CD4-positive, alpha-beta T cell (primary cell): ENCODE results near the gene MYOCD. TPM values are rescaled to one million over a fixed set of nuclear protein-coding genes. Genes with fewer than 3 reads are reported as not detected.
"Not testable (repeated sequence)": the region's sequence is repeated elsewhere in the genome, so short reads cannot be mapped to it uniquely, and the experiment has no call there.

Source experiments
- ATAC-seq: fragments of 200-7000 bp; cut with Tn5 transposase; one replicate; pipeline ENCODE4 v1.10.0; 2022; ENCODE audit warnings: mild to moderate bottlenecking; ENCODE audit not compliant: poor library complexity
- CTCF ChIA-PET: fragments of 350-600 bp; sonication (Branson Sonifier 250); formaldehyde crosslinking; loops from one replicate; lab custom pipeline; 2021; ENCODE audit warnings: antibody characterized with exemption, inconsistent platforms; lab: Charles Lee
- POLR2A ChIA-PET: fragments of 350-600 bp; sonication (Branson Sonifier 250); formaldehyde crosslinking; loops from one replicate; lab custom pipeline; 2021; ENCODE audit warnings: antibody characterized with exemption, inconsistent platforms; lab: Charles Lee
- DNase-seq, 14 experiments: peaks; one replicate each; pipeline ENCODE4 v3.0.0-alpha.2; 2013 to 2020; ENCODE audit warnings: mixed read lengths in 2 of 14
- H3K27ac ChIP-seq, 2 donors: one replicate each; pipeline versions ENCODE4 v1.5.1 to v1.7.0; 2013; ENCODE audit warnings: low read length in 2 of 2, low read depth in 1 of 2, mild to moderate bottlenecking in 1 of 2
- H3K27me3 ChIP-seq, 2 experiments: 1 replicate in 1 of 2; 2 replicates in 1 of 2; pipeline versions ENCODE4 v1.6.1 to v1.7.0; 2013; ENCODE audit warnings: low read length in 2 of 2, control low read depth in 1 of 2, mild to moderate bottlenecking in 1 of 2, moderate library complexity in 1 of 2; ENCODE audit not compliant: insufficient read depth in 2 of 2, control insufficient read depth in 1 of 2
- H3K36me3 ChIP-seq: one replicate; pipeline ENCODE4 v1.6.1; 2013; ENCODE audit warnings: low read length, control low read depth; ENCODE audit not compliant: insufficient read depth
- H3K4me1 ChIP-seq: one replicate; pipeline ENCODE4 v1.6.1; 2013; ENCODE audit warnings: low read length, control low read depth; ENCODE audit not compliant: insufficient read depth
- H3K4me3 ChIP-seq: one replicate; pipeline ENCODE4 v1.5.1; 2013; ENCODE audit warnings: mild to moderate bottlenecking, low read length, moderate library complexity
- H3K9me3 ChIP-seq, 2 experiments: 1 replicate in 1 of 2; 2 replicates in 1 of 2; pipeline versions ENCODE4 v1.6.1 to v1.7.0; 2013; ENCODE audit warnings: low read length in 2 of 2, mild to moderate bottlenecking in 2 of 2, control low read depth in 1 of 2, moderate library complexity in 1 of 2; ENCODE audit not compliant: control insufficient read depth in 1 of 2, insufficient read depth in 1 of 2
- H3K27ac Mint-ChIP-seq: one replicate; pipeline ENCODE4 v1.8.0; 2020; ENCODE audit warnings: mixed read lengths
- H3K27me3 Mint-ChIP-seq: one replicate; pipeline ENCODE4 v1.8.0; 2021; ENCODE audit warnings: mixed read lengths
- H3K36me3 Mint-ChIP-seq: one replicate; pipeline ENCODE4 v1.8.0; 2021; ENCODE audit warnings: low read depth, mixed read lengths
- H3K4me1 Mint-ChIP-seq: one replicate; pipeline ENCODE4 v1.8.0; 2021; ENCODE audit warnings: low read depth, mixed read lengths
- H3K4me3 Mint-ChIP-seq: one replicate; pipeline ENCODE4 v1.8.0; 2020; ENCODE audit warnings: mild to moderate bottlenecking, mixed read lengths
- H3K9me3 Mint-ChIP-seq: one replicate; pipeline ENCODE4 v1.8.0; 2020; ENCODE audit warnings: mixed read lengths
- CTCF ChIP-seq: fragments of 200-600 bp; IDR thresholded peaks from one replicate; pipeline ENCODE4 v1.8.0; 2022; ENCODE audit warnings: antibody characterized with exemption, mild to moderate bottlenecking
- intact Hi-C, 2 experiments: fragments of 100-400 bp; cut with DNase I in 1 of 2; cut with micrococcal nuclease in 1 of 2; formaldehyde crosslinking; loops; one replicate each; pipeline versions ENCODE4 v1.15.1 to v1.9.0; 2023 to 2025; cut with DNase I, micrococcal nuclease
- total RNA-seq, 174 experiments: library from RNA in 2 of 174; stranded (reverse) in 2 of 174; gene quantifications; one replicate each; pipeline ENCODE4 v1.2.3 and lab custom pipeline; 2021 to 2026

MYOCD gene
- total RNA-seq, 2 experiments from 2014 or later: not detected

- Histone ChIP-seq H3K36me3 (no peaks in the 10 kb centered on the region), H3K9me3 (peaks cover 0 to 5% of the 10 kb centered on the region in 2 experiments), H3K4me1 (no peaks in the 10 kb centered on the region), H3K27ac (no peak overlapping the region), H3K4me3 (no peak overlapping the region), H3K27me3 (no peaks in the 10 kb centered on the region)
- no peak for DNase-seq
- intact Hi-C loops: no loop called here
- no peak for ATAC-seq
- ChIA-PET CTCF (no interaction called here), POLR2A (no interaction called here)
- Mint-ChIP-seq H3K4me1 (no peaks in the 10 kb centered on the region), H3K4me3 (no peak overlapping the region), H3K9me3 (peaks cover 8% of the 10 kb centered on the region), H3K27ac (no peak overlapping the region), H3K36me3 (no peaks in the 10 kb centered on the region), H3K27me3 (no peaks in the 10 kb centered on the region)
- TF ChIP-seq CTCF: no peak
These were observed 34.6 kb upstream of the MYOCD start for GRCh38 chr17:12631076-12631475.

- H3K36me3 ChIP-seq: no peaks in the 10 kb centered on the region
- ChIA-PET POLR2A (no interaction called here), CTCF (no interaction called here)
- Mint-ChIP-seq H3K4me3 (no peak overlapping the region), H3K9me3 (peaks cover 8% of the 10 kb centered on the region), H3K36me3 (no peaks in the 10 kb centered on the region), H3K4me1 (no peaks in the 10 kb centered on the region), H3K27me3 (no peaks in the 10 kb centered on the region), H3K27ac (no peak overlapping the region)
- H3K4me1 ChIP-seq: no peaks in the 10 kb centered on the region
- no peaks in the 10 kb centered on the region for H3K9me3 ChIP-seq
- H3K27me3 ChIP-seq: no peaks in the 10 kb centered on the region
- intact Hi-C loops: no loop called here
- no peak overlapping the region for H3K4me3 ChIP-seq
- H3K27ac ChIP-seq: no peak overlapping the region
- no peak for DNase-seq
- no peak for ATAC-seq
- no peak for TF ChIP-seq CTCF
These were observed 32.9 kb upstream of the MYOCD start for GRCh38 chr17:12632785-12633184.

- no peak for DNase-seq
- no peaks in the 10 kb centered on the region for H3K27me3 ChIP-seq
- H3K4me3 ChIP-seq: no peak overlapping the region
- no peaks in the 10 kb centered on the region for H3K27me3 Mint-ChIP-seq
- H3K27ac Mint-ChIP-seq: no peak overlapping the region
- H3K4me1 ChIP-seq: no peaks in the 10 kb centered on the region
- H3K9me3 ChIP-seq: no peaks in the 10 kb centered on the region
- H3K9me3 Mint-ChIP-seq: peaks cover 11% of the 10 kb centered on the region
- no peak overlapping the region for H3K4me3 Mint-ChIP-seq
- H3K36me3 Mint-ChIP-seq: no peaks in the 10 kb centered on the region
- intact Hi-C loops: no loop called here
- H3K27ac ChIP-seq: no peak overlapping the region
- ChIA-PET POLR2A (no interaction called here), CTCF (no interaction called here)
- H3K4me1 Mint-ChIP-seq: no peaks in the 10 kb centered on the region
- ATAC-seq: no peak
- no peak for TF ChIP-seq CTCF
- no peaks in the 10 kb centered on the region for H3K36me3 ChIP-seq
These were observed 30.8 kb upstream of the MYOCD start for GRCh38 chr17:12634789-12635414.

GRCh38 chr17:12635996-12636395, 29.7 kb upstream of the MYOCD start:
- H3K27me3 Mint-ChIP-seq, DNase-seq, H3K27me3 ChIP-seq, H3K4me3 ChIP-seq, H3K27ac ChIP-seq, ATAC-seq, H3K9me3 ChIP-seq, CTCF ChIA-PET, H3K27ac Mint-ChIP-seq, POLR2A ChIA-PET, H3K36me3 ChIP-seq, intact Hi-C loops, H3K4me3 Mint-ChIP-seq, H3K36me3 Mint-ChIP-seq, H3K4me1 Mint-ChIP-seq, H3K4me1 ChIP-seq: not testable (repeated sequence)
- H3K9me3 Mint-ChIP-seq: peaks cover 11% of the 10 kb centered on the region
